HG03095 (cell line): Measurements from ENCODE around the gene KCNH1.
"Not testable (repeated sequence)": the region's sequence is repeated elsewhere in the genome, so short reads cannot be mapped to it uniquely, and the experiment has no call there.

ENCODE experiments used
- ATAC-seq: cut with Tn5 transposase; IDR thresholded peaks from one replicate; pipeline ENCODE4 v1.9.1; 2021; ENCODE audit warnings: moderate library complexity; ENCODE audit not compliant: unreplicated experiment

Gene KCNH1

DNA sequence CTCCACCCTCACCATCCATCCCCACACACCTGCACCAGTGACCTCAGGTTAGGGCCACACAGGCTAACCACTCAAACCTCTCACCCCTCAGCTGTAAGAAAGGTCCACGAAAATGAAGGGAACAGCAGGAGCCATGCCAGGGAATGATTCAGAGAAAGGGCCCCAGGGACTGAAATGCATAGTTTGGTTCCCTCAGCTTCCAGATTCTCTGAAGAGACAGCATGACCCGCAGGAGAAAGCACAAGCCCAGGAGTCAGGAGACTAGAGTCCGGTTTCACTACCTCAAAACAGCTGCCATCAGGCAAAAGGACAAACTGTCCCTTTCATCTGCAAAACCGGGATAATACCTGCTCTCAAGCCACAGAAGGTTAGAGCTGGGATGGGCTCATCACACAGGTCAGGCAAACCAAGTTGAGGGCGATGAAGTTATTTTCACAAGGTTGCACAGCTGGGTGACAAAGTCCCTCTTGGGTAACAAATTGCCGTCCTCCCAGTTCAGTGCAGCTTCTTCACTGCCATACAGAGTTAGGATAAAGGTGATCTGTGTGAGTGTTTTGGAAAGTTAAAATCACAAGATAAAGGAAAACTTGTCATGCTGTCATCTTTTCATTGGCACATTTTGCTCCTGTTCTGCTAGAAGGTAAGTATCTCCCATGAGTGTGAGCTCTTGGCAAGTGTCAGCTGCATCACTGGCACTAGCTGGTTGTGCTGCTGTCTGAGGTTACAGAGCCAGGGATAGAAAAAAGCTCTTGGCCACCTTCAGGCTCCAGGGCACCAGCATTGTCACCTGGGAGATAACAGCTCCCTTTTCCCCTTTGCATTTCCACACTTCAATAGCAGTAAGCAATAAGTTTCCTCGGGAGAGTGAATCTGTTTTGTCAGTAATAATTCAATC lies 120.4 kb downstream of the KCNH1 start:
- no peak for ATAC-seq

DNA sequence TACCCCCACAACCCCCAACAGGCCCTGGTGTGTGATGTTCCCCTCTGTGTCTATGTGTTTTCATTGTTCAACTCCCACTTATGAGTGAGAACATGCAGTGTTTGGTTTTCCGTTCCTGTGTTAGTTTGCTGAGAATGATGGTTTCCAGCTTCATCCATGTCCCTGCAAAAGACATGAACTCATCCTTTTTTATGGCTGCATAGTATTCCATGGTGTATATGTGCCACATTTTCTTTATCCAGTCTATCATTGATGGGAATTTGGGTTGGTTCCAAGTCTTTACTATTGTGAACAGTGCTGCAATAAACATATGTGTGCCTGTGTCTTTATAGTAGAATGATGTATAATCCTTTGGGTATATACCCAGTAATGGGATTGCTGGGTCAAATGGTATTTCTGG lies 122.8 kb downstream of the KCNH1 start:
- ATAC-seq, result not testable (repeated sequence)

DNA sequence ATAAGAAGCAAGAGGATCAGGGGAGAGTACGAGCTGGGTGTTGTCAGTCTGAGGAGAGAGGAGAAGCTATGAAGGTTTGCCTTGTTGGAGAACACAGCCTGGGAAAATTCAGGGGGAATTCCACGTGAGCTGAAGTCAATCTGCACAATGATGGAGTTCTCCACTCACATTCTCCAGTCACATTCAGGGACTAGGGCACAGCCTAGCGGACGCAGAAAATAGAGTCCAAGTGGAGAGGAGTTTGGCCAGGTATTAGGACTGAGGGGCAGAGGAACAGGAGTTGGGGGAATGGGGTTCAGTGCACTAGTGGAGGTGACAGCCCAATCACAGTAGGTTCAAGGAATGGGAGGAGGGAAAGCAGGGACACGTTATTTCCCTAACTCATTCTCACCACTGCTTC lies 124.0 kb downstream of the KCNH1 start:
- ATAC-seq, result no peak

DNA sequence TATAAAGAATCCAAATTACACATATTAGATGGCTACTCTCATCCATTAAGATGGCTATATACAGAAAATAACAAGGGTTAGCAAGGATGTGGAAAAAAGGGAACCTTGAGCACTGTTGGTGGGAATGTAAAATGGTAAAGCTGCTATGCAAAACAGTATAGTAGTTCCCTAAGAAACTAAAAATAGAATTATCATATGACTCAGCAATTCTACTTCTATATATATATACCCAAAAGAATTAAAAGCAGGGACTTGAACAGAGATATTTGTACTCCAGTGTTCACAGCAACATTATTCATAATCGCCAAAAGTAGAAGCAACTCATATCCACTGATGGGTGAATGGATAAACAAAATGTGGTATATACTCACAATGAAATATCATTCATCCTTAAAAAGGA lies 126.1 kb downstream of the KCNH1 start:
- ATAC-seq, result no peak

DNA sequence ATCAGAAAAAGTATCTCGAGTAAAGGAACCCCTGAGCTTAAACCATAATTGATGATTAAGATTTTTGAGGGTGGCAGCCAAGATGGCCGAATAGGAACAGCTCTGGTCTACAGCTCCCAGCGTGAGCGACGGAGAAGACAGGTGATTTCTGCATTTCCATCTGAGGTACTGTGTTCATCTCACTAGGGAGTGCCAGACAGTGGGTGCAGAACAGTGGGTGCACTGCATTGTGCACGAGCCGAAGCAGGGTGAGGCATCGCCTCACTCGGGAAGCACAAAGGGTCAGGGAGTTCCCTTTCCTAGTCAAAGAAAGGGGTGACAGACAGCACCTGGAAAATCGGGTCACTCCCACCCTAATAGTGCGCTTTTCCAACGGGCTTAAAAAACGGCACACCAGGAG lies 138.0 kb downstream of the KCNH1 start:
- ATAC-seq, result not testable (repeated sequence)

DNA sequence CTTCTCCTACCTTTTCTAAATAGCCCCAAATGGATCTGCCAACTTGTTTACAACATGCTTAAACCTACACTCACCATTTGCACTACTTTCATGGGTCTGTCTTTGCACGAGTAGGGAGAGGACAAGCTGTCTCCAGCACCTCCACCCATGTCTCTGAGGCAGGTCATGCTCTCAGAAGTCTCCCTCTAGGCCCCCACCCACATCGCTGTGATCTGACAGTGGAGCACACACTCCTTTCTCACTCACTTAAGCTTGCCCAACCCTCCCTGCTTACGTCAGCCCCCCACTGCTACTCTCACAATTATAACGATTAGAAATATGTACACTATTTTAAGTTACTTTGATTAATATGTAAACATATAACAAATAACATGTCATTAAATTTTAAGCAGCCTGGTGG lies 141.1 kb downstream of the KCNH1 start:
- ATAC-seq, result no peak

DNA sequence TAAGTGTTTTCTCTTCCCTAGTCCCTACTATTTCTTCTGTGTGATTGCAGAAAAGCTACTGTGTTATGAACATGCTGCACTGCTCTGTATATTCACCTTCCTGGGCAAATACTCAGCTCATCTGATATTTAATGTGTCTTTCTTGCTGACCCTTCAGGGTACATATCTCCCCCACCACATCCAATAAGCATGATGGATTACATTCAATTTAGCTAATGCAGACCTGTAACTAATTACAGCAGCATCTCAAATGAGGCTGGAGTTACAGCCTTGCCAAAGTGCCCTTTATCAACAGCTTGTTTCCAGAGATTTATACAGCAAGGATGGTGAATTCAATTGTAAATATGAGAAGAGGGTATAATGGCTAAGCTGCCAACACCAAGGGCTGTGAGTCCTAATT lies 144.0 kb downstream of the KCNH1 start:
- ATAC-seq, result no peak

DNA sequence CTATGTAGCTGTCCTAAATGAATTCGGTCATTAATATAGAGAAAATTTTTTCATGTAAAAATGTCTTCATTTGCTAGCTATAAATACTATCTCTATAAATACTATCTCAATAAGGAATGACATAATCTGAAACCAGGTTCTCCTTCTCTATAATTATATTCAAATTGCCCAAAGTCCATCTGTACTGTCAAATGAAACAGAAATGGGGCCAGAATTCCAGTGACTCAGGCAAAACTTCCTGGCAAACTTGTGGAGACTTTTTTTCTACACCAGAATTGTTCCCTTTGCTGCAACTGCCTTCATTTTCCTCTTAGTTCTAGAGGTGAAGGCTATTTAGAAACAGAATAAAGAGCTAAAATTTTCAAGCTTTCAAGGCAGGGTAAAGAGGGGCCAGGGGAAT lies 152.5 kb downstream of the KCNH1 start:
- no peak for ATAC-seq

DNA sequence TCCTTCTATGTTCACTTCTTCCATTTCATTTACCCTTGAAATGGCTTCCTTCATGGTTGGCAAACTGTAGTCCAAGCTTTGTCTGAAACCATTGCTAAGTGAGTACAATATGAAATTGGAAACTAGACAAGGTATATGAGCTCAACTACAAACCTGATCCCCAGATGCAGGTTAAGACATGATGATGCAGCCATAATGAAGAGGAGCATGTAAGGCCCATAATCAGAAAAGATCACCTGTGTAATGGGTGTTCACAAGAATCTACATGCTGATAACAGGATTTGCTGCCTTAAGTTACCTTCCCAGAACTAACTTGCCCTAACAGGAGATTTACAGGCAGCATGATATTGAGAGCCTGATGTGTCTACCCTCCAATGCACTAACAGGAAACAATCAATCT lies 153.9 kb downstream of the KCNH1 start:
- ATAC-seq, result no peak

DNA sequence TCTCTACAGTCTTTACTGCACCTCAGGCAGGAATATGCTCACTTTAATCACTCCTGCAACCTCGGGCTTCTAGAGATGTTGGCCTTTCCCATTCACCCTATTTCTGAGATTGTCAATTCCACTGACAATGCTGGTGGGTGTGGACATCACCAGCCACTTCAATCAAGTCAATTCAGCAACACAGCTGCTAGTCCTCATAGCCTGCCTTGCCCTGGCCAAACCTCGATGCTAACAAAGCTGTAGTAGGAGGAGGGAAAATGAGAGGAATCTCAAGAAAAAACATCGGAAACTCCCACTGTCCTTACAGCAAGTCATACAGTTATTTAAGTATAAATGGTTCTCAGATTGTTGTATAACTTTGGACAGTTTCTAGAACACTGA lies 155.0 kb downstream of the KCNH1 start:
- ATAC-seq, result no peak

DNA sequence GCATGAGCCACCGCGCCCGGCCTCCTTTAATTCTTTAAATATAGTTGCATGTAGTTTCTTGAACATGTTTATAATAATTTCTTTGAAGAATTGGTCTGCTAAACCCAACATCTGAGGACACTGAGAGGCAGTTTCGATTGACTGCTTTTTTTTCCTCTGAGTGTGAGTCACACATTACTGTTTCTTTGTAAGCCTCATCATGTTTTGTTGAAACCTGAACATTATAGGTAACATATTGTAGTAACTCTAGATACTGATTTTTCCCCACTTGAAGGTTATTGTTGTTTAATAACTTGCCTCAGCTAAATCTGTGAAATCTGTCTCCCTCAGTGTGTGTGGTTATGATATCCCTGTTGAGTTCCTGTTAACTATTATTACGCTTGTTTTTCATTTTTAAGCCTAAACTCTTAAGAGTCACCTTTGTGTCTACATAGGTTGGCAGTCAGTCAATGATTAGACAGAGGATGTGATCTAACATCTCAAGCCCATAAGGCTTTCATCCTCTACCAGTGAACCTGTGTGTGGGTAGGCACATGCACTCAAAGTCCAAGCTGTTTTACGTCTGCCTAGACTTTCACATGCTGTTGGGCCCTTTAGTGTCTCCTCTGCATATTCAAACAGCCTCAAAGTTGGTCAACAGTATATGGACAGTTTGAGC lies 155.5 kb downstream of the KCNH1 start:
- ATAC-seq, result no peak

DNA sequence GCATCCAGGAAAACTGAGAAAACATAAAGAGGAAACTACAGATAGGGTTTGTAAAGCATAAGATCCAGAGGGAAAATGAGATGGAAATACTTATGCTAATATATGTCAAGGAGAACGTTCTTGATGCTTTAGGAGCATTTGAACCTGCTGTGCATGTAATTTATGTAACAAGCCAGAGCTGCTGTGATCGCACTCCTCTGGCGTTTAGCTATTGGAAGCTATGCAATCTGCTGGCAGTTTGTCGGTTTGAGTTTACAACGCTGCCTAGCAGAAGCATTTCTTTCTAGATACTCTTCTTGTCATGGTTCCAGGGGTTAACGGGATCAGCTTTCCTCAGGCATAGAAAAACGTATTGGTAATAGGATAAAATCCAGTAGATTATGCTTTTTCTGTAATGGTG lies 182.7 kb downstream of the KCNH1 start:
- no peak for ATAC-seq

DNA sequence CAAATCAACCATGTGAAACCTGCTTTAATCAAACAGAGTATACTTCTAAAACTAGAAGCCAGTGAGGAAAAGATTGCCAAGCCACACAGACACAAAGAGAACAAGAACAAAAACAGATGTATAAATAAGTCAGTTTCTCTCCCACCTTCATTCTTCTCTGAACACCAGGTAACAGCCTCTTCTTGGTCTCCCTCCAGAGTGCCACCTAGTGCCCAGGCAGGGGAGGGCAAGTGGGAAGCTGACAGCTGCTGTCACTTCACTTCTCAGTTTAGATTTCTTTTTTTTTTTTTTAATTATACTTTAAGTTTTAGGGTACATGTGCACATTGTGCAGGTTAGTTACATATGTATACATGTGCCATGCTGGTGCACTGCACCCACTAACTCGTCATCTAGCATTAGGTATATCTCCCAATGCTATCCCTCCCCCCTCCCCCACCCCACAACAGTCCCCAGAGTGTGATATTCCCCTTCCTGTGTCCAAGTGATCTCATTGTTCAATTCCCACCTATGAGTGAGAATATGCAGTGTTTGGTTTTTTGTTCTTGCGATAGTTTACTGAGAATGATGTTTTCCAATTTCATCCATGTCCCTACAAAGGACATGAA lies 183.9 kb downstream of the KCNH1 start:
- not testable (repeated sequence) for ATAC-seq

DNA sequence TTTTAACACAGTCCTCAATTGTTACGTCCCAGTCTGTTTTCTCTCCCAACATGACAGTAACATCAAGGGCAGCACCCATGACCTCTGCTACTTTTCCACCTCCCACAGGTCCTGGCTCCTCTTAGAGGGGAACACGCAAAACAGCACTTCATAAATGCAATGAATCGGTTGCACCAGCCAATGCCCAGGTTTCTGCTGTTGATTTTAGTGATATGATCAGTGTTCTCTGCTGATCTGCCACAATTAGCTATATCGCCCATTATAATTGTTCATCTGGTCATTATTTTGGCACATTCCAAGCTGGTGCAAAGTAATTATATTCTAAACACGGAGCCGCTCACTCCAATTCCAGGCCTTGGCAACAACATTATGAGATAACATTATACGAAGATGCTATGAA lies 184.5 kb downstream of the KCNH1 start:
- no peak for ATAC-seq

DNA sequence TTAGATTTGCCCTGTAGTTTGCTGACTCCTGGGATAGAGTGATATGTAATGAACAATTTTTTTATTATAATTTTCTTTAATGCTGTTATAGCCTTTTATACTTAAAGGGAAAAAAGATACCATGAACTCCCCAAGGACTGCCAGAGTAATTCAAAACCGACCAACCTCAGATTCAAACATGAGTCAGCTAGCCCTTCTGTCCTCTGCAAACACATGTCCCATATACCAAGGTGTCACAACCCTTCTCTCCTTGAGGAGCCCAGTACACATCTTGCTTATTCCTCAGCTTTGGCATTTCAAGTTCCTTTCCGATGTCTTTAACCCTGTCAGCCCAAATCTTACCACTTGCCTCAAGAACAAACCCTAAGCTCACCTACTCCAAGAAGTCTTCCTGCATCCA lies 184.9 kb downstream of the KCNH1 start:
- ATAC-seq, result no peak

DNA sequence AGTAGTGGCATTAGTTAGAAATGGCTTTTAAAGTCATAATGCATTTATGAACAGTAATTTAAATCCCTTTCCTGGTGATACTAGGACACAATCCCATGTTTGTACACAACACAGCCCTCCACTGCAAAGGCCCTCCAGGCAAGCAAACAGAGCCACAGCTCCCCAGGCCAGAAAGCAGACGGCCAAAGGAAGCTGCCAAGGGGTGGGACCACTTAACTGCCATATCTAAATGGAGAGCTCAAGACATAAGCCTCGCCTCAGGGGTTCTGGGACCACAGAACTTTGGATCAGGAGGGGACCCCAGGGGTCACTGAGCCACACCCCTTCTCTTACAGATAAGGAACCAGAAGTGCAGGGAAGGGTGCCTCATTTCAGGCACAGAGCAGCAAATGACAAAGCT lies 189.7 kb downstream of the KCNH1 start:
- no peak for ATAC-seq

DNA sequence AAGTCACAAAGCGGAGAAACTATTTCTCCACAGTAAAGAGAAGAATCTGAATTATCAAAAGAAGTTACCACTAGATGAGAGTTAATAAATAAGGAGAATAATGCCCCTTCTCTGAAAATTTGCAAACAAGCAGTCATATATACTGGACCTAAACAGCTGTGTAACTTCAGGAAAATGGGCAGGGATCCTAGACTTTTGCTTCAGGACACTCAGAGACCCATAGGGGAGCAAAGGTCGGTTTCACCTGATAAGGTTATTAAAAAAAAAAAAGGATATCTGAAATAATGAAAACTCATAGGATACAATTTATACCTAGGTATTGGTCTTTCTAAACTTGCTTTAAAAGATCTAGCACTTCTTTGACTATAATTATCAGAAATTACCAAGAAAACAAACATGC lies 191.4 kb downstream of the KCNH1 start:
- ATAC-seq, result no peak

DNA sequence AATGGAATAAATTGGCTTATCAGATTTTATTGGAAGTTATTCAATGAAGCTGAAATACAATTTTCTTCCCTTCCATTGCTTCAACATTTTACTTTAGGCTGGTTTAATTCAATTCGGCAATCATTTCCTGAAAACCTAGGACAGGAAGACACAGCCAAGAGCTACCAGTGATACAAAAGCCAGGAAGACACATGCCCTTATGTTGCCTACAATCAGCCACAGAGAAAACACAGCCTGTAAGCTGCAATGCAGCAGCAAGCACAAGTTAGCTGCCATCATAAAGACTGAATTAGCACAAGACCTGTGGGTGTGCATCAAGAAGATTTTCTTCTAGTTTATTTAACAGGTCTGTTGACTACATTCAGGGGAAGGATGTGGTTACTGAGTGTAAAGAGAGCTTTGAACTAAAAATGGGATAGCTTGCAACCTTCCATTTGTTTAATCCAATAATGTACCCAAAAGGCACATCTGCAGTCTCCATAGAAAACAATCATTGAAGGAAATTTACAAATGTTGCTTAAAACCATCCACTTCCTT lies 193.8 kb downstream of the KCNH1 start:
- ATAC-seq, result no peak

DNA sequence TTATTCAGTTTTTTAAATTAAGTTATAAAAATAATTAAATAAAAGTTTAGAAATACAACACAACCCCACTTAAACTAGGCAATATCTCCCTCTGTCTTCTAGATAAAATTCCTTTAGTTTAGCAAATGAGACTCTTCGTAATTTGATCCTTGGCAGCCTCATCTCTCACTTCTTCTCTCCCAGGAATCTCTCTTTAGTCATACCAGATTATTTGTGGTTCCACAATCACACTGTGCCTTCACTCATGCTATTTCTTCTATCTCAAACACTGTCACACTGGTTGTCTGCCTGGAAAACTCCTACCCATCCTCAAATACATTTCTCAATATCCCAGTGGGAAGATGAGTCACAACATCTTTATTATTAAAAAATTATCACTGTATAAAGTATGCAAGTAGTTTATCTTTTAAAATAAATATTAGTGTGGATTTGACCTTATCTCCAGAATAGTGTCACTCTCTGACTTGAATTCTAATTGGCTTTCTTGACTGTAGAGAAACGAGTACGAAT lies 195.5 kb downstream of the KCNH1 start:
- ATAC-seq, result no peak

DNA sequence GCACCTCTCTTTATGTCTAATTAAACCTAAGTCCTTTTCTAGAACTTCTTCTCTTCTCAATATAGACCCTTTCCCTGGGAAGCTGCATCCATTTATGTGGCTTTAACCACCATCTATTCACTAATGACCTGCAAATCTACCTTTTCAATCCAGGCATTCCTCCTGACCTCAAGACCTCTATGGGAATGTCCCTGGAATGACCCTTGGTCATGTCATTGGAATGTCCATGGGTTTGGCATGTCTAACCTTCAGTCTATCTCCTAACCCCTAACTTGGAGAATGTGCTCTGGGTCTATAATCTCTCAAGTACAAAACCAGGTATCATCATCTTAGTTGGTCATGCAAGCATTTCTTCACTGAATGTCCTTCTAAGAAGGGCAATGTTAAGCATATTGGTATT lies 196.1 kb downstream of the KCNH1 start:
- ATAC-seq, result no peak

DNA sequence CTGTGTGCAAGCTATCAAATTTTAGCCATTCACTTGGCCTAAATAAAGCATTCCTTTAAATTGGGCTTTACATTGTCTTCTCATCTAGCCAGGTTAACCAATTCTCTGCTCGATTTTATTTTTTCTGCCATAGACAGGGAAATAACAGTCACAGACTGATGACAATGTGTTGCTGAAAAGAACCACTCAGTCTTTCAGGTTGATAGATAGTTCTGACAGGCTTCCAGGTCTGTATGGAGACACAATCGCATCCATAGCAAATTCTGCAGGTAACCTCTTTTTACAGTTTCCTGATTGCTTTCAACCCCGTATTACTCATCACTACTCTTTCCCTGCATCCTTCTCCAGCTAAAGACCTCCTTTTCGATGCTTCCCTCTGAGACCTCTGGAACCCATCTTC lies 198.0 kb downstream of the KCNH1 start:
- ATAC-seq, result no peak

DNA sequence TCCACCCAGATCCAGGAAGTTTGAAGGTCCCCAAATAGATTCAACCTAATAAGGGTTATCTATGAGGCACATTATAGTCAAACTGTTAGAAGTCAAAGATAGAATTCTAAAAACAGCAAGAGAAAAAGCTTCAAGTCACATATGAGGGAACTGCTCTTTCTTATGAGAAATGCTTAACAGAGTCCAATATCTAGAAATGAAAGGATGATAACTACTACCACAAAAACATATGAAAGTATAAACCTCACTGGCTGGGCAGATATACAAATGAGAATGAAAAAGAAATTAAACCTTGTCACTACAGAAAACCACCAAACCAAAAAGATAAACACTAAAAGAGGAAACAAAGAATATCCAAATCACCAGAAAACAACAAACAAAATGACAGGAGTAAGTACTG lies 201.8 kb downstream of the KCNH1 start:
- ATAC-seq, result no peak
